HS-27A (cell line): ENCODE measurements around the gene SYNGR1.
A peak's percentile ranks its signal among the peaks of the same experiment; 100 is the strongest.
"Not testable (repeated sequence)": the region's sequence is repeated elsewhere in the genome, so short reads cannot be mapped to it uniquely, and the experiment has no call there.

ENCODE experiments used
- DNase-seq: peaks from one replicate; pipeline ENCODE4 v3.0.0-alpha.2; 2012; ENCODE audit warnings: low read depth, missing footprints

Gene SYNGR1

GRCh38 chr22:39317084-39317774, 32.6 kb upstream of the SYNGR1 start:
- no peak for DNase-seq

GRCh38 chr22:39317775-39318506, 31.9 kb upstream of the SYNGR1 start:
- no peak for DNase-seq

GRCh38 chr22:39318507-39319283, 31.1 kb upstream of the SYNGR1 start:
- DNase-seq, result no peak

- peak; percentile 91 for DNase-seq
Observed at GRCh38 chr22:39319284-39320022, 30.3 kb upstream of the SYNGR1 start, which contains the start of gene RPL3. Gene RPL3 (minus strand): TSS chr22:39319623. CDS start chr22:39319597, 26 bp downstream.

GRCh38 chr22:39320616-39321029, 29.2 kb upstream of the SYNGR1 start:
- not testable (repeated sequence) for DNase-seq

- no peak for DNase-seq
Observed at GRCh38 chr22:39325392-39325932, 24.3 kb upstream of the SYNGR1 start.

- no peak for DNase-seq
Observed at GRCh38 chr22:39327995-39328754, 21.6 kb upstream of the SYNGR1 start.

GRCh38 chr22:39330553-39330952, 19.2 kb upstream of the SYNGR1 start:
- not testable (repeated sequence) for DNase-seq

- no peak for DNase-seq
Observed at GRCh38 chr22:39332441-39333064, 17.2 kb upstream of the SYNGR1 start.

GRCh38 chr22:39336411-39336810, 13.4 kb upstream of the SYNGR1 start:
- no peak for DNase-seq

- DNase-seq, result not testable (repeated sequence)
Observed at GRCh38 chr22:39339775-39340174, 10.0 kb upstream of the SYNGR1 start.

GRCh38 chr22:39341179-39341578, 8.6 kb upstream of the SYNGR1 start:
- no peak for DNase-seq

- no peak for DNase-seq
Observed at GRCh38 chr22:39343259-39344045, 6.3 kb upstream of the SYNGR1 start.

GRCh38 chr22:39344046-39344390, 5.8 kb upstream of the SYNGR1 start:
- DNase-seq, result no peak

GRCh38 chr22:39345231-39345630, 4.6 kb upstream of the SYNGR1 start:
- DNase-seq, result no peak

- no peak for DNase-seq
Observed at GRCh38 chr22:39348909-39349505, 784 bp upstream of the SYNGR1 start.

- no peak for DNase-seq
Observed at GRCh38 chr22:39349506-39349966, 255 bp upstream of the SYNGR1 start.

GRCh38 chr22:39350757-39351688, 1.2 kb downstream of the SYNGR1 start:
- DNase-seq, result no peak
